Esophagus (tissue), 2 donors: ENCODE measurements around the gene MAP2K5. TPM values are rescaled to one million over a fixed set of nuclear protein-coding genes. Genes with fewer than 3 reads are reported as not detected.

ENCODE experiments used
- H3K27ac ChIP-seq, 2 donors: one replicate each; pipeline ENCODE4 v1.5.1; 2013; ENCODE audit warnings: low read depth in 2 of 2, mild to moderate bottlenecking in 2 of 2, inconsistent platforms in 1 of 2, low read length in 1 of 2, moderate library complexity in 1 of 2
- H3K27me3 ChIP-seq, 2 donors: one replicate each; pipeline ENCODE4 v1.6.1; 2013; ENCODE audit warnings: low read length in 2 of 2, control low read depth in 1 of 2, mild to moderate bottlenecking in 1 of 2; ENCODE audit not compliant: insufficient read depth in 2 of 2, control insufficient read depth in 1 of 2
- H3K36me3 ChIP-seq, 2 donors: one replicate each; pipeline ENCODE4 v1.6.1; 2013; ENCODE audit warnings: low read length in 1 of 2; ENCODE audit not compliant: control insufficient read depth in 2 of 2, insufficient read depth in 2 of 2
- H3K4me1 ChIP-seq, 2 donors: one replicate each; pipeline ENCODE4 v1.6.1; 2013; ENCODE audit warnings: low read length in 1 of 2; ENCODE audit not compliant: control insufficient read depth in 2 of 2, insufficient read depth in 2 of 2
- H3K4me3 ChIP-seq, 2 donors: one replicate each; pipeline ENCODE4 v1.5.1; 2013; ENCODE audit warnings: low read length in 2 of 2, mild to moderate bottlenecking in 2 of 2, low read depth in 1 of 2, moderate library complexity in 1 of 2
- H3K9me3 ChIP-seq, 2 donors: one replicate each; pipeline ENCODE4 v1.6.1; 2013; ENCODE audit warnings: mild to moderate bottlenecking in 2 of 2, low read depth in 1 of 2, low read length in 1 of 2, moderate library complexity in 1 of 2; ENCODE audit not compliant: control insufficient read depth in 2 of 2, insufficient read depth in 1 of 2
- WGBS, 2 donors: extraction: QIAGEN DNeasy Blood & Tissue Kit; methylation state at CpG; one replicate each; pipeline ENCODE4 v1.1.7; 2013; 5-methylcytosine and 5-hydroxymethylcytosine counted together
- polyA plus RNA-seq, 2 donors: library from polyadenylated mRNA; stranded (reverse); fragments of 200-250 nt; gene quantifications; one replicate each; pipeline ENCODE4 v1.2.3, GENCODE V29; 2013
- donor health status: healthy with polysubstance abuse.
- donor health status: Bipolar disorder and iron deficiency.

The MAP2K5 gene
- polyA plus RNA-seq, 2 donors, result 3.2 to 5.0 TPM

GRCh38 chr15:67564968-67565345 lies 22.5 kb downstream of the MAP2K5 start:
- no peaks in the 10 kb centered on the region for H3K9me3 ChIP-seq
- no peaks in the 10 kb centered on the region for H3K4me1 ChIP-seq
- WGBS, 2 donors, result 84 to 90% methylated on average over 3 of the region's 3 CpGs
- no peaks in the 10 kb centered on the region for H3K36me3 ChIP-seq
- no peaks in the 10 kb centered on the region for H3K27me3 ChIP-seq
- H3K27ac ChIP-seq, result no peak overlapping the region
- no peak overlapping the region for H3K4me3 ChIP-seq

DNA sequence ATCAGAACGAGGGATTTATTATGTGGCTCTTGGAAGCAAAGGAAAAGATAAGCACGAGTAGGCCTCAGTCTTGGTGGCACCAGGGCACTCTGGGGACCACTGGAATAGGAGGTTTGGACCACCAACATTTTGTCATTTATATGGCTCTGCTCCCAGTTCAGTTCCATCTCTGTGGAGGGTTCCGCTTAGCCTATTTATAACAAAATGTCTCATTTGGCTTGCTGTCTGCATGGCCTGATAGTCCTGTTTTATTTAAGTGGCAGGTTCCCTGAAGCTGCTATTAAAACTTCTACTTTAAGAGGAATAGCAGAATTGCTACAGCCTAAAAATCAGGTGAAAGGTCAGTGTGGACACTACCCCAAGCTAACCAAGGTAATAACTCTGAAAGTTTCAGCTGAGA lies 27.2 kb downstream of the MAP2K5 start:
- 91 to 94% methylated on average over 3 of the region's 3 CpGs for WGBS, 2 donors
- Histone ChIP-seq H3K27ac (no peak overlapping the region), H3K36me3 (no peaks in the 10 kb centered on the region), H3K4me3 (no peak overlapping the region), H3K4me1 (no peaks in the 10 kb centered on the region), H3K27me3 (no peaks in the 10 kb centered on the region), H3K9me3 (no peaks in the 10 kb centered on the region)

DNA sequence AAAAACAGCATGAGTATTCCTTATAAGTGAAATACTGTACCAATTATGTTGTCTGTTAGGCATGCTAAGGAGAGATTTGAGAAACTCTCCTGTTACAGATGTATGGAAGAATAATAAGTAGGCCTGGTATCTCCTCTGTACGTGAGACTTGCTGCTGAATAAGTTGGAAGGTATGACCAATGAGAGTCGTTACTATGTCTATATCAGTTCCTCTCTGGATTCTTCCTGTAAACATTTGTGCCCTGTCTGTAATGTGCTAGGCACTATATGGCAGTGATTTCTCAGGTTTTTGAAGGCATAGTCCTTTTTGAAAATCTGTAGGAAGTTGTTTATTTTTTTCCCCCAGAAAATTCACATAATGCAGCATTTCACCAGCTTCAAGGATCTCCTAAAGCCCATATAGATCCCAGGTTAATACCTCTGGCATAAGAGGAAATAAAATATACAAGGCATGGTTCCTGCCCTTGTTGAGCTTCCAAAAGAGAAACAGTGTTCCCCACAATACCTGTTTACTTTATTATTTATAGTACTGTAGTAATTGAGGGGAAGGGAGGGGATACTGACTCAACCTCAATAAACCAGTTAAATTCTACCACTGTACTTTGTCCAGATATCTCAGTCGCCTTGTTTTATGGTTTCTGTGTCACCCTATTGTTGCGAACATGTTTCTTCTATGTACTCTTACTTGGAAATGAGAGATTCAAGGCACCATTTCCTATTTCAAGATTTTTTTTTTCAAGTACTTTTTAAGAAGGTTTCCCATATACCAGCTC lies 28.6 kb downstream of the MAP2K5 start:
- no peaks in the 10 kb centered on the region for H3K4me1 ChIP-seq
- no peak overlapping the region for H3K4me3 ChIP-seq
- H3K27me3 ChIP-seq, result no peaks in the 10 kb centered on the region
- no peak overlapping the region for H3K27ac ChIP-seq
- 90 to 95% methylated on average over 4 of the region's 4 CpGs for WGBS, 2 donors
- H3K9me3 ChIP-seq, result no peaks in the 10 kb centered on the region
- H3K36me3 ChIP-seq, result no peaks in the 10 kb centered on the region

GRCh38 chr15:67571648-67572415 lies 29.3 kb downstream of the MAP2K5 start:
- Histone ChIP-seq H3K27me3 (no peaks in the 10 kb centered on the region), H3K27ac (no peak overlapping the region), H3K9me3 (no peaks in the 10 kb centered on the region), H3K4me1 (no peaks in the 10 kb centered on the region), H3K4me3 (no peak overlapping the region), H3K36me3 (no peaks in the 10 kb centered on the region)
- WGBS, 2 donors, result 90 to 95% methylated on average over 5 of the region's 5 CpGs

DNA sequence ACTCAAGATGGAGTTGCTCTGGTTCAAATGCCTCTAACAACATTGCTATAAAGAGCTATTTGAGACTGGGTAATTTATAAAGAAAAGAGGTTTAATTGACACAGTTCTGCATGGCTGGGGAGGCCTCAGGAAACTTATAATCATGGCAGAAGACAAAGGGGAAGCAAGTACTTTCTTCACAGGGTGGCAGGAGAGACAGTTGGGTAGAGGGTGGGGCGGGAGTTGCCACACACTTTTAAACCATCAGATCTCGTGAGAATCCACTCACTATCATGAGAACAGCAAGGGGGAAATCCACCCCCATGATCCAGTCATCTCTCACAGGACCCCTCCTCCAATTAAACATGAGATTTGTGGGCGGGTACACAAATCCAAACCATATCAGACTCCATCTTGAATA lies 30.7 kb downstream of the MAP2K5 start:
- Histone ChIP-seq H3K4me3 (no peak overlapping the region), H3K4me1 (peaks cover 0 to 2% of the 10 kb centered on the region in 2 donors), H3K27me3 (no peaks in the 10 kb centered on the region), H3K27ac (no peak overlapping the region), H3K36me3 (no peaks in the 10 kb centered on the region), H3K9me3 (no peaks in the 10 kb centered on the region)
- whole genome bisulfite sequencing, 2 donors, result 91 to 94% methylated on average over 3 of the region's 3 CpGs

- no peak overlapping the region for H3K27ac ChIP-seq
- no peaks in the 10 kb centered on the region for H3K27me3 ChIP-seq
- no peaks in the 10 kb centered on the region for H3K9me3 ChIP-seq
- 91 to 92% methylated on average over 4 of the region's 4 CpGs for WGBS, 2 donors
- peaks cover 0 to 3% of the 10 kb centered on the region in 2 donors for H3K4me1 ChIP-seq
- no peaks in the 10 kb centered on the region for H3K36me3 ChIP-seq
- H3K4me3 ChIP-seq, result no peak overlapping the region
Measured at GRCh38 chr15:67575039-67575502, 32.6 kb downstream of the MAP2K5 start.

GRCh38 chr15:67578020-67578600 lies 35.6 kb downstream of the MAP2K5 start:
- Histone ChIP-seq H3K4me3 (no peak overlapping the region), H3K27me3 (no peaks in the 10 kb centered on the region), H3K9me3 (no peaks in the 10 kb centered on the region), H3K36me3 (no peaks in the 10 kb centered on the region), H3K4me1 (peaks cover 0 to 3% of the 10 kb centered on the region in 2 donors), H3K27ac (no peak overlapping the region)
- WGBS, 2 donors, result 94 to 96% methylated on average over 4 of the region's 4 CpGs

DNA sequence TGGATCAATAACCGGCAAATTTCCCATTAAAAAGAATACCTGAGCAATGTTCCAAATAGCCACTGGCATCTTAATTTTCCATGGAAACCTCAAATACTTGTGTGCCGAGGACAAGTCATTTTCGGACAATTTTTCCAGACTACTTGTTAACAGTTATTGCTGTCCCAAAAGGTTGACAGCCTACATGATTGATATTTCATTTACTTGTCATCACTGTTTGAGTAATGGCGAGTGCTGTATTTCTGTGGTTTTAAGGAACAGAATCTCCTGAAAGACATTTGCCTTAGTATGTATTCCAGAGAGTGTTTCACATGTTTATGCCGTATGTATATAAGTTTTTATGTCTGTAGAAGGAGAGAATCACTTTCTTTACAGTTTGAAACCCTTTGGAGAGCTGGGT lies 36.7 kb downstream of the MAP2K5 start:
- Histone ChIP-seq H3K9me3 (no peaks in the 10 kb centered on the region), H3K27me3 (no peaks in the 10 kb centered on the region), H3K4me3 (no peak overlapping the region), H3K36me3 (no peaks in the 10 kb centered on the region), H3K4me1 (peaks cover 0 to 3% of the 10 kb centered on the region in 2 donors), H3K27ac (no peak overlapping the region)
- 93 to 98% methylated on average over 5 of the region's 5 CpGs for WGBS, 2 donors

DNA sequence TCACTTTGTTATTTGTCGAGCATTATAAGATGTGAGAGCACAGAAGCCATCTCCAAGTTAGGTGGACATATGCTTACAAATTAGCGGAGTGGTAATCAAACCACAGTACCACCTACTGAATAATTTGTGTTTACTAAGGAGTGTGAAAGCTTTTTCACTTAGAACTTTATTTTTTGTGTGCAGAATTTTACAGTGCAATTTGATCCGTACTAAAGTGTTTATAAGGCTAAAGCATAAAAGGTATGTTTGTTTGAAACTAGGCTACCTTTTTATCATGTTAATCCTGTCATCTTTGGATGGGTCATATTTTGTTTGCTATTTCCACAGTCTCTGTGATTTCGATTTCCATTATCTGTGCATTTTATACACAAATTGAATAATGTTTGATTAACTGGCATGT lies 37.5 kb downstream of the MAP2K5 start:
- Histone ChIP-seq H3K27ac (no peak overlapping the region), H3K4me1 (peaks cover 0 to 3% of the 10 kb centered on the region in 2 donors), H3K27me3 (no peaks in the 10 kb centered on the region), H3K36me3 (peaks cover 0 to 2% of the 10 kb centered on the region in 2 donors), H3K4me3 (no peak overlapping the region), H3K9me3 (no peaks in the 10 kb centered on the region)
- WGBS, 2 donors, result 89 to 92% methylated on average over 4 of the region's 4 CpGs
